ENCODE measurements around the gene SETX.

- no peak for TF ChIP-seq CTCF (IDR thresholded peaks at IDR 0.05)
- no peak for TF ChIP-seq EZH2 (IDR thresholded peaks at IDR 0.05)
These were observed 113.3 kb downstream of the SETX start for GRCh38 chr9:132241483-132241839.
